ENCODE measurements around the gene UCP1.
"Not testable (repeated sequence)": the region's sequence is repeated elsewhere in the genome, so short reads cannot be mapped to it uniquely, and the experiment has no call there.

The UCP1 gene

DNA sequence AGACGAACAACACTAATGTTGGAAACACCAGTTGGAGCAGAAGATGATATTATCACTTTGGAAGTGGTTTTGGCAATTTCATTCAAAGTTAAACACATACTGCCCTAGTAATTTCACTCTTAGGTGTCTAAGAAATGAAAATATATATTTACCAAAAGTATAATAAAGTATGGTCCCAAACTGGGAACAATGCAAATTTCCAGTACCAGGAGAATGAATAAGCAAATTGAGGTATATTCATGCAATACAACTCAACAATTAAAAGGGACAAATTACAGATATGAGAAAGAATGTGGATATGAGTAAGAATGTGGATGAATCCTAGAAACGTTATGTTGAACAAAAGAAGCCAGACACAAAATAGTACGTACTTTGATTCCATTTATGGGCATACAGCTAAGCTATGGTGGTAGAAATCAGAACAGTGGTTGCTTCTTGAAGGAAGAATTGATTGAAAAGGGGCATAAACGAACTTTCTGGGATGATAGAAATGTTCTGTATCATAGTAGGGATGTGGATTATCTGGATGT, 34.7 kb downstream of the UCP1 start:
- DNase-seq (ENCODE audit: low spot score), result peak; percentile 2

DNA sequence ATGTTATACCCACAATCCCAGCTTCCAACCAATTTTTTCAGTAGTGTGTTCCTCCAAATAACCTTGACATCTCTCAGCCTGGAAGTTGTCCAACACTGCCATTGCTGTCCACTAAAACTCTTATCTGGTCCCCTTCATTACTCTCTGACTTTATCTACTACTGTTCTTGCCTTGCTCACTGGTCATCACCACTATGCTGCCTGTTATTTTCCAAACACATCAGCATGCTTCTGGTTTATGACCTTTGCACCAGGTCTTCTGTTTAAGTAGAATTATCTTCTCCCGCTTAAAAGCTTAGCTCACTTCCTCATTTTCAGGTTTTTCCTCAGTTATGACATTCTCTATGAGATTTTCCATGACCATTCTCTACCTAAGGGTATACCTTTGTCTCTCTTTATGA, 39.3 kb downstream of the UCP1 start:
- no peak for DNase-seq (ENCODE audit: low spot score)

DNA sequence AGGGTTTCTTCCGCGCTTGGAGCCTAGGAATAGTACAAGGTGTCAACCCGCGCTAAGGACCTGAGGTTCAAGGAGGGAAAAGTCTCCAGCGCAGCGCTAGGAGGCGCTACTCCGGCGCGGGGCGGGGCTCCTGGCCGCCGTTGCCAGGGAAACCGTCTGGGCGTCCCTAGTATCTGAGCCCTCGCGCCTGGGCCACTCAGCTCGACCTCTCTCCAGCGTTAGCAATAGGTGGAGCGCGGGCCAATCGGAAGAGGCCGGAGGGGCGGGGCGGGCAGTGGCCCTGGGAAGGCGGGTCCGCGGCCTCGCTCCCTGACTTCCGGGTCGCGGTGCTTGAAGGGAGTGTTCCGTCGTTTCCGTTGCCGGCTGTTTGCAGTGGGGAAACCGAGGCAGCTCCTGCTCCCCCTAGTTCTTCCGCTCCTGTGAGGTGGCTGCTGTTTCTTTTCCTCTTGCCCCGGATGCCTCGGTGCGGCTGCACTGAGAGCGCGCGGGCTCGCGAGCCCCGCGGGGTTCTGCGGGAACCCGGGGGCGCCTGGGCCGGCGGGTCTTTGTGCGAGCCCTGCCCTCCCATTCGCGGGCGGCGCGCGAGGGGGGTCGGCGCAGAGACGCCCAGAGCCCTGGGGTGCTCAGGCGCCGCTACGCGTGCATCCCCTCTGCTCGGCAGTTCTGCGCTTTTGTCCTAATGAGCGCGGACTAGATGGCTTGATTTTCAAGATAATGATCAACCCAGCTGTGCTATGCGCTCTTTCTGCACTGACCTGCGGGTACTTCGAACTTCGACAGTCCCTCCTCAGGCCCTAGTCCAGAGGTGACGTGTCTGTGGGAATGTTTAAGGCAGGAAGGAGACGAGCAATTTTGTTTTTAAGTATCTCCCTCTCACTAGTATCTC, 44.7 kb downstream of the UCP1 start, which contains the start of gene ELMOD2:
ELMOD2 (plus strand) TSS at position 312 of the 886 bp plus-strand sequence. CDS start 1,261 bp downstream, outside the sequence.
- DNase-seq (ENCODE audit: low spot score), result peak; percentile 99

DNA sequence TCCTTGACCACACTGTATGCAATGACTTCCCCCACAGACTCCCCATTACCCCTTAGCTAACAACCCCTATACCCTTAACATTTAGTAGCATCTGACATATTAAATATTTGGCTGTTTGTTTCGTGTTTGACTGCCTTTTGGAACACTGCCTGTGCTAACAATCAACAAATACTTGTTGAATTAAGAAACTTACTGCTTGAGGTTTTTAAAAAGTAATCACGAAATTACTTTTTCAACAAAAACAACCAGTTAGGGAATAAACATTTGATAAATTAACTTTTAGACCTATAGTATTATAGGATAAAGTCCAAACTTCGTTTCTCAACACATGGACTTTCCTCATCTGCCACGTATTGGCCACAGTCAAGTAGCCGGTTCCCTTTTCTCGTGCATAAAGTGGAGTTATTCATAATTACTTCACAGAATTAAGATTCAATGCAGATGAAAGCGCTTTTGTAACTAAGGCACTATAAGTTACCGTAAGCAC, 45.3 kb downstream of the UCP1 start:
- DNase-seq (ENCODE audit: low spot score), result no peak

DNA sequence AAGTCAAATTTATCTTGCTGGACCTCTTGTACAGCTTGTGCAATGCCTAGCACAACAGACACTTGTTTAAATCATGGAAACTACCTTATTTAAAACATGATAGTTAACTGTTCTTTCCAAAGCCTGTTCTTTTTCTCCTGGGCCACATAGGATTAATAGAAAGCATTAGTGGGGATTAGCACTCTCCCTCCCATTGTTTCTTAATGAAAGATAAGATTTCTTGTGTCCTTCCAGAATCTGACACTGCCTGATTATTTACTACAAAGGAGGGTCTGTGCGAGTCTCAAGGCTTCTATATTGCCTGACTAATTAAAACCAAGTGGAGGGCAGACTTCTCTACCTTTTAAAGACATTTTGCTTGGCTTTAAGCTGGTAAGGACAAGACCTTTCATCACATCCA, 53.3 kb downstream of the UCP1 start:
- no peak for DNase-seq (ENCODE audit: low spot score)

DNA sequence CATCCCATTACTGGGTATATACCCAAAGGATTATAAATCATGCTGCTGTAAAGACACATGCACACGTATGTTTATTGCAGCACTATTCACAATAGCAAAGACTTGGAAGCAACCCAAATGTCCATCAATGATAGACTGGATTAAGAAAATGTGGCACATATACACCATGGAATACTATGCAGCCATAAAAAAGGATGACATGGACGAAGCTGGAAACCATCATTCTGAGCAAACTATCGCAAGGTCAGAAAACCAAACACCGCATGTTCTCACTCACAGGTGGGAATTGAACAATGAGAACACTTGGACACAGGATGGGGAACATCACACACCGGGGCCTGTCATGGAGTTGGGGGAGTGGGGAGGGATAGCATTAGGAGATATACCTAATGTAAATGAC, 55.0 kb downstream of the UCP1 start:
- not testable (repeated sequence) for DNase-seq (ENCODE audit: low spot score)
